IMR-90 (cell line): Measurements from ENCODE around the gene NUP37.
"Not testable (repeated sequence)": the region's sequence is repeated elsewhere in the genome, so short reads cannot be mapped to it uniquely, and the experiment has no call there.

Experiments
- CEBPB ChIP-seq: IDR thresholded peaks from 2 replicates; pipeline ENCODE4 v1.6.1; 2012; ENCODE audit warnings: low read depth, low read length, improper control_type of control experiment
- CHD1 ChIP-seq: IDR thresholded peaks from 2 replicates; pipeline ENCODE4 v1.6.1; 2012; ENCODE audit warnings: low read depth, low read length, improper control_type of control experiment
- MXI1 ChIP-seq: IDR thresholded peaks from 2 replicates; pipeline ENCODE4 v1.6.1; 2012; ENCODE audit warnings: low read depth, mild to moderate bottlenecking, low read length, moderate library complexity, borderline replicate concordance
- POLR2A ChIP-seq: IDR thresholded peaks from 2 replicates; pipeline ENCODE4 v1.6.1; 2012; ENCODE audit warnings: mild to moderate bottlenecking, low read depth, low read length
- RCOR1 ChIP-seq: IDR thresholded peaks from 2 replicates; pipeline ENCODE4 v1.6.1; 2012; ENCODE audit warnings: mild to moderate bottlenecking, low read length, improper control_type of control experiment; ENCODE audit not compliant: insufficient replicate concordance
- RFX5 ChIP-seq: IDR thresholded peaks from 2 replicates; pipeline ENCODE4 v1.8.0; 2012; ENCODE audit warnings: low read depth, mild to moderate bottlenecking, low read length, moderate library complexity
- SMC3 ChIP-seq: fragments of 150-350 bp; IDR thresholded peaks from 2 replicates; pipeline ENCODE4 v1.6.1; 2016; ENCODE audit warnings: low read depth, mild to moderate bottlenecking, antibody characterized with exemption, low read length, moderate library complexity
- TF ChIP-seq, protein P1 (sequence below): conservative IDR thresholded peaks from 2 replicates; pipeline ENCODE4 v1.5.1; 2012; ENCODE audit warnings: mild to moderate bottlenecking, low read depth, low read length, improper control_type of control experiment
- TF ChIP-seq, protein P2 (sequence below): fragments of 150-350 bp; IDR thresholded peaks from 2 replicates; pipeline ENCODE4 v1.6.1; 2017; ENCODE audit warnings: mild to moderate bottlenecking, antibody characterized with exemption, low read length, low read depth

DNA sequence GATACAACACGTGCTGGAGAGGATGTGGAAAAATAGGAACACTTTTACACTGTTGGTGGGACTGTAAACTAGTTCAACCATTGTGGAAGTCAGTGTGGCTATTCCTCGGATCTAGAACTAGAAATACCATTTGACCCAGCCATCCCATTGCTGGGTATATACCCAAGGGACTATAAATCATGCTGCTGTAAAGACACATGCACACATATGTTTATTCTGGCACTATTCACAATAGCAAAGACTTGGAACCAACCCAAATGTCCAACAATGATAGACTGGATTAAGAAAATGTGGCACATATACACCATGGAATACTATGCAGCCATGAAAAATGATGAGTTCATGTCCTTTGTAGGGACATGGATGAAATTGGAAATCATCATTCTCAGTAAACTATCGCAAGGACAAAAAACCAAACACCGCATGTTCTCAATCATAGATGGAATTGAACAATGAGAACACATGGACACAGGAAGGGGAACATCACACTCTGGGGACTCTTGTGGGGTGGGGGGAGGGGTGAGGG lies 27.2 kb upstream of the NUP37 start:
- not testable (repeated sequence) for TF ChIP-seq POLR2A, MXI1, RCOR1, RFX5, CEBPB, SMC3, CHD1
- TF ChIP-seq, protein P1, sequence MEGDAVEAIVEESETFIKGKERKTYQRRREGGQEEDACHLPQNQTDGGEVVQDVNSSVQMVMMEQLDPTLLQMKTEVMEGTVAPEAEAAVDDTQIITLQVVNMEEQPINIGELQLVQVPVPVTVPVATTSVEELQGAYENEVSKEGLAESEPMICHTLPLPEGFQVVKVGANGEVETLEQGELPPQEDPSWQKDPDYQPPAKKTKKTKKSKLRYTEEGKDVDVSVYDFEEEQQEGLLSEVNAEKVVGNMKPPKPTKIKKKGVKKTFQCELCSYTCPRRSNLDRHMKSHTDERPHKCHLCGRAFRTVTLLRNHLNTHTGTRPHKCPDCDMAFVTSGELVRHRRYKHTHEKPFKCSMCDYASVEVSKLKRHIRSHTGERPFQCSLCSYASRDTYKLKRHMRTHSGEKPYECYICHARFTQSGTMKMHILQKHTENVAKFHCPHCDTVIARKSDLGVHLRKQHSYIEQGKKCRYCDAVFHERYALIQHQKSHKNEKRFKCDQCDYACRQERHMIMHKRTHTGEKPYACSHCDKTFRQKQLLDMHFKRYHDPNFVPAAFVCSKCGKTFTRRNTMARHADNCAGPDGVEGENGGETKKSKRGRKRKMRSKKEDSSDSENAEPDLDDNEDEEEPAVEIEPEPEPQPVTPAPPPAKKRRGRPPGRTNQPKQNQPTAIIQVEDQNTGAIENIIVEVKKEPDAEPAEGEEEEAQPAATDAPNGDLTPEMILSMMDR, result not testable (repeated sequence)
- TF ChIP-seq, protein P2, sequence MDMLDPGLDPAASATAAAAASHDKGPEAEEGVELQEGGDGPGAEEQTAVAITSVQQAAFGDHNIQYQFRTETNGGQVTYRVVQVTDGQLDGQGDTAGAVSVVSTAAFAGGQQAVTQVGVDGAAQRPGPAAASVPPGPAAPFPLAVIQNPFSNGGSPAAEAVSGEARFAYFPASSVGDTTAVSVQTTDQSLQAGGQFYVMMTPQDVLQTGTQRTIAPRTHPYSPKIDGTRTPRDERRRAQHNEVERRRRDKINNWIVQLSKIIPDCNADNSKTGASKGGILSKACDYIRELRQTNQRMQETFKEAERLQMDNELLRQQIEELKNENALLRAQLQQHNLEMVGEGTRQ, result not testable (repeated sequence)
